K562 (cell line): ENCODE results near the gene GOLGA2.

Source experiments
- CBX5 ChIP-seq: IDR thresholded peaks from 2 replicates; pipeline ENCODE4 v1.6.1; 2014; ENCODE audit warnings: low read depth, borderline replicate concordance
- CCAR2 ChIP-seq: fragments of 200-400 bp; formaldehyde crosslinking; IDR thresholded peaks from 2 replicates; pipeline ENCODE4 v1.6.1; 2017; ENCODE audit warnings: mild to moderate bottlenecking, low read depth, low read length
- CTCF ChIP-seq, 3 experiments: IDR thresholded peaks in 2 of 3; conservative IDR thresholded peaks in 1 of 3; 2 replicates each; pipeline ENCODE4 v1.5.1; 2011 to 2012; ENCODE audit warnings: low read length in 3 of 3, mild to moderate bottlenecking in 3 of 3, control low read depth in 2 of 3, improper control_type of control experiment in 1 of 3, inconsistent platforms in 1 of 3, low read depth in 1 of 3, mixed read lengths in 1 of 3, moderate library complexity in 1 of 3; ENCODE audit not compliant: insufficient read depth in 2 of 3
- POLR2AphosphoS5 ChIP-seq: IDR thresholded peaks from 2 replicates; pipeline ENCODE4 v1.6.1; 2011; ENCODE audit warnings: mild to moderate bottlenecking, low read depth, low read length, moderate library complexity; ENCODE audit not compliant: control insufficient read depth, insufficient read depth
- TAF1 ChIP-seq: IDR thresholded peaks from 2 replicates; pipeline ENCODE4 v1.6.1; 2011; ENCODE audit warnings: mild to moderate bottlenecking, low read length, moderate library complexity; ENCODE audit not compliant: insufficient read depth, control insufficient read depth, severe bottlenecking; ENCODE audit errors: extremely low read depth
- ZBTB26 ChIP-seq: fragments of 450-650 bp; formaldehyde crosslinking; IDR thresholded peaks from 2 replicates; pipeline ENCODE4 v1.4.0; 2022; ENCODE audit warnings: missing genetic modification characterization
- ZNF212 ChIP-seq: fragments of 450-650 bp; formaldehyde crosslinking; IDR thresholded peaks from 2 replicates; pipeline ENCODE4 v1.4.0; 2020; ENCODE audit warnings: mild to moderate bottlenecking

- no peak for TF ChIP-seq ZBTB26 (CRISPR knock-in tag)
- no peak for TF ChIP-seq CBX5
- no peak for TF ChIP-seq ZNF212 (CRISPR knock-in tag)
- no peak for TF ChIP-seq POLR2AphosphoS5
- TF ChIP-seq CTCF (IDR thresholded peaks at IDR 0.05 in 2 of 3, conservative IDR thresholded peaks at IDR 0.05 in 1 of 3; ENCODE audit: insufficient read depth in 2 of 3, low read depth in 1 of 3, low read length in 3 of 3): no peak; a peak in 1 of 6 replicates
- no peak for TF ChIP-seq CCAR2
- TF ChIP-seq TAF1: no peak
These were observed 66.7 kb downstream of the GOLGA2 start for GRCh38 chr9:128208946-128209669.
